ENCODE results near the gene CSE1L.
A peak's percentile ranks its signal among the peaks of the same experiment; 100 is the strongest.
"Not testable (repeated sequence)": the region's sequence is repeated elsewhere in the genome, so short reads cannot be mapped to it uniquely, and the experiment has no call there.

CSE1L gene, protein sequence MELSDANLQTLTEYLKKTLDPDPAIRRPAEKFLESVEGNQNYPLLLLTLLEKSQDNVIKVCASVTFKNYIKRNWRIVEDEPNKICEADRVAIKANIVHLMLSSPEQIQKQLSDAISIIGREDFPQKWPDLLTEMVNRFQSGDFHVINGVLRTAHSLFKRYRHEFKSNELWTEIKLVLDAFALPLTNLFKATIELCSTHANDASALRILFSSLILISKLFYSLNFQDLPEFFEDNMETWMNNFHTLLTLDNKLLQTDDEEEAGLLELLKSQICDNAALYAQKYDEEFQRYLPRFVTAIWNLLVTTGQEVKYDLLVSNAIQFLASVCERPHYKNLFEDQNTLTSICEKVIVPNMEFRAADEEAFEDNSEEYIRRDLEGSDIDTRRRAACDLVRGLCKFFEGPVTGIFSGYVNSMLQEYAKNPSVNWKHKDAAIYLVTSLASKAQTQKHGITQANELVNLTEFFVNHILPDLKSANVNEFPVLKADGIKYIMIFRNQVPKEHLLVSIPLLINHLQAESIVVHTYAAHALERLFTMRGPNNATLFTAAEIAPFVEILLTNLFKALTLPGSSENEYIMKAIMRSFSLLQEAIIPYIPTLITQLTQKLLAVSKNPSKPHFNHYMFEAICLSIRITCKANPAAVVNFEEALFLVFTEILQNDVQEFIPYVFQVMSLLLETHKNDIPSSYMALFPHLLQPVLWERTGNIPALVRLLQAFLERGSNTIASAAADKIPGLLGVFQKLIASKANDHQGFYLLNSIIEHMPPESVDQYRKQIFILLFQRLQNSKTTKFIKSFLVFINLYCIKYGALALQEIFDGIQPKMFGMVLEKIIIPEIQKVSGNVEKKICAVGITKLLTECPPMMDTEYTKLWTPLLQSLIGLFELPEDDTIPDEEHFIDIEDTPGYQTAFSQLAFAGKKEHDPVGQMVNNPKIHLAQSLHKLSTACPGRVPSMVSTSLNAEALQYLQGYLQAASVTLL

DNA sequence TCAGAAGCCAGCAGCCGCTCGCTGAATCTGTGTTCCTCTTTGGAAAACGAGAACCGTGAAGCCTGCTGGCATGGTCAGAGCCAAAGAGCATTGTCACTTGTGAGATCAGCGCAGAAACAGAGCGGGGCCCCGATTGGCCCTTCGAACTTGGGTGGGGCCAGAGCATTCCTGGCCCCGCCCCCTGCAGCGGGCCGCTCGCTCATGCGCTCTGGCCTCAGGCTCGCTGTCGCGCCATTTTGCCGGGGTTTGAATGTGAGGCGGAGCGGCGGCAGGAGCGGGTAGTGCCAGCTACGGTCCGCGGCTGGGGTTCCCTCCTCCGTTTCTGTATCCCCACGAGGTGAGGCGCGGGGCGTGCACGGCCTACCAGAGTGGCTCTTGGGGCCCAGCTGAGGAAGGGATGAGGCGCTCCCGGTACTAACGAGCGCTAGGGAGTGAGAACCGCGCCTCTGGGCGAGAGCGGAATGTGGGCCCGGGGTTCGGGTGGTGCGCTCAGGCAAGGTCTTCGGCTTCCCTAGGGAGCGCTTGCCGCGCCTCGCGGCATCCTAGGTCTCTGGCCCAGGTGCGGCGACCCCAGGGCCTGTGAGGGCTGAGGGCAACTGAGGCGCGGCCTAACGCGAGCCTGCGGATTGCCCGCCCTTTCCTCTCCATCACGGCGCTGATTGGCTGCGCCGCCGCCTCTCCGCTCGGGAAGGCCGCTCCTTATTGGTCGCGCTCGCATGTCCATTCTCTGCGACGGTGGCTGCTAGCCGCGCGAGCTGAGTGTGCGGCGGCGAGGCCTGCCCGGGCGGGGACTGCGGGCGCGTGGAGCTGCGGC lies at the start of gene CSE1L:
Gene CSE1L (plus strand): TSS at position 226 of the 814 bp plus-strand sequence. CDS start 12,152 bp downstream, outside the sequence.
- DNase-seq = peak; percentile 47 to 96 (median 92)

DNA sequence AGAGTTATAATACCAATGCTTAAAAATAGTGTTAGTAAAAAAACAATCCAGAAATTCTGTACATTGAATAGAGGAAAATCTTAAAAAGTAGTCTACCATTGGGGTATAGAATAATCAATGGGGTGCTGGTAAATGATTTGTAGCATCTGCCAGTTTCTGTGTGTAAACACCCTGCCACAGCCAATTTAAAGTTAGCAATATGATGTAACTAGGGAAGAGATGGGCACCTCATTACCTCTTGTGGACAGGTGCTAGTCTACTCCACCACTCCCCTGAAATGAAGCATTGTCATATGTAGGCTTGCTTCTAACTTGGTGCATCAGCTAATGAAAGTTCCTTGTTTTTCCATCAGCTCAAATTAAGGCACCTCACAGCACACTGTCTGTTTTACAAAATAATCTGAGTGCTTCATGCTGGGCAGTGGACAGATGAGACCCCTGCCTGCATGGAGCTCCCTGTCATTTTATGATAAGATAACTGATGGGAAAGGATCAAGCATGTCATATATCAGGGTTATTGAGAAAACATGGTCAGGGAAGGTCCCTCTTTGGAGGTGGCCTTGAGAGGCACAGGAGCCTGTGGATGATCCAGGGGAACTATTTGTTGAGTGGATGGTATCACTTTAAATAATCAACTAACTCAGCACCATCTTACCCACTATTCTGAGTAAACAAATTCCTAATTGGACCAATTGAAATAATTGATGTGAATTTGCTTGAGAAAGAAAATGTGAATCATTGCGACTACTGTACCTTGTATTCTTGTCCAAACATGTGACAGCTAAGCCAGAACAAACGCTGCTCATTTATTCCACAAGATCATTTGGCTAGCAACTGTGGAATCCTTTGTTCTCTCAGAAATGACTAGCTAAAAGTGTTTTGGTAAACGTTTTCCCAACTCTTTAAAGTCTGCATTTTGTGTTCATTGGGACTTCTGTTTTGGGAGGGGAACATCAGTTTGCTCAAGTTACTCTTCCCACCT lies 45.9 kb upstream of the CSE1L start:
- no peak for DNase-seq

DNA sequence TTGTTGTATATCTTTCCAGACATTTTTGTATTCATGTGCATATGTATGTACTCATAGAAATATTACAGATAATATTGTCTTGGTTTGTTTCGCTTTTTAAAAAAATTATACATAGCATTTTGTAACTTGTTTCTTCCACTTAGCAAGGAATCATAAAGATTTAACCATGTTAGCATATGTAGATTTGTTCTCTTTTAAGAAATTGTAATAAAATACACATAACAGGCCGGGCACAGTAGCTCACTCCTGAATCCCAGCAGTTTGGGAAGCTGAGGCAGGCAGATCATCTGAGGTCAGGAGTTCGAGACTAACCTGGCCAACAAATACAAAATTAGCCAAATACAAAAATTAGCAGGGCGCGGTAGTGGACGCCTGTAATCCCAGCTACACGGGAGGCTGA lies 44.4 kb upstream of the CSE1L start:
- DNase-seq = no peak

DNA sequence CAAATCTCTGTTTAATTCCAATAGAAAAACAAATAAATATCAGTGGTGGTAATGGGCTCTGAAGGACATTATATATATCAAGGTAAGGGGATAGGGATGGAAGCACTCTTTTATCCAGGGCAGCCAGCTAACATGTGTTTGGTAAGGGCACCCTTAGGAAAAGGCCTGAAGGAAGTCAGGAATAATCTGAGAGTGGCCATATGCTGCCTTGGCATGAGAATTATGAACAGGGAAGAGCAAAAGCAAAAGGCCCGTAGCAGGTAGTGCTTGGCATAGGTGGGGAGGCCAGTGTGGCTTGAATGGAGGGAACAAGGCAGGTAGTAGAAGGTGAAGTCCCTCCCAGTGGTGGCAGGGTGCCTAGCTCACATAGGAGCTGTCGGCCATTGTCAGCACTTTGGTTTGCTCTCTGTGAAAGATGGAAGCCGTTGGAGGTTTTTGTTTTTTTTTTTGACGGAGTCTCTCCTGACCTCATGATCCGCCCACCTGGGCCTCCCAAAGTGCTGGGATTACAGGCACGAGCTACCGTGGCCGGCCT lies 39.6 kb upstream of the CSE1L start:
- DNase-seq = peak in 1 of 14 donors; percentile 38

DNA sequence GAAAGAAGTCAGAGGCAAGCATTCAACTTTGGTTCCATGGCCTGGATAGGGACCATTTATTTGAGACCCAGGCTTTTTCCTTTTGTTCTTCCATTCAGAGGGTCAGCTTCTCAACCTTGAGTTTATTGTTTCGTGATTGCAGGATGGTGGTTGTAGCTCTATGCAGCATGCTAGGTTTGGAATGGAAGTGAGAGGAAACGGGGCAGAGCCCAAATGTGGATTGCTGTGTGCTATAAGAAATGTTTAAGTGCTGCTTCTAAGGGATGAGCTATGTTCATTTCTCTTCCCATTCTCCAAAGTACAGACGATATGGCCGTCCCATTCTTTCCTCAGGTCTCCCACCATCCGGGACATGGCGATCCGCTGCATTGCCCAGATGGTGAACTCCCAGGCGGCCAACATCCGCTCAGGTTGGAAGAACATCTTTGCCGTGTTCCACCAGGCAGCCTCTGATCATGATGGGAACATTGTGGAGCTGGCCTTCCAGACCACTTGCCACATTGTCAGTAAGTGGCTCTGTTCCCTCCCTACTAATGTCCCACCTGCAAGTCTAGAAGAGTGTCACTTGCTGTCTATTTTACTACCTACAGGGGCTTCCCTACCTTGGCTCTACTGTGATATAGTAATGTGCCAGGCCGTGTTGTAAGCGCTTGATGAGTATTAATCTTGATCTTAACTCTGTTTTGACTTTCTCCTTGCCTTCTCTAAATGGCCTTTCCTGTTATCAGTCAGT lies 36.0 kb upstream of the CSE1L start:
- DNase-seq = no peak

DNA sequence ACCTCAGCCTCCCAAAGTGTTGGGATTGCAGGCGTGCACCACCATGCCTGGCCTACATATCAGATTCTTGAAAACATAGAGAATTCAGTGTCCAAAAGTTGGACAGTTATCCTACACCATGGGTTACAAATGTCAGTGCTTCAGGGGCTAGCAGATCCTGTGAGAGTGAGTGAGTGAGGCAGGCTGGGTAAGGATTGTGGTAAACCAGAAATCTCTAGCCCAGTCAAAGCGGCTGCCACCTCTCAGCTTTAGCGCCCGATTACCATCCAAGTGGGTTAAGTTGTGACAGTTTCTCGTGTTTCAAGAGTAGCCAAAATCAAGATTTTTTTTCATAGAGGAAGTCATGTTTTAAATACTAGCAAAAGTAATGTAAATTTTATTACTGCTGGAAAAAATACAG lies 21.9 kb upstream of the CSE1L start:
- no peak for DNase-seq

DNA sequence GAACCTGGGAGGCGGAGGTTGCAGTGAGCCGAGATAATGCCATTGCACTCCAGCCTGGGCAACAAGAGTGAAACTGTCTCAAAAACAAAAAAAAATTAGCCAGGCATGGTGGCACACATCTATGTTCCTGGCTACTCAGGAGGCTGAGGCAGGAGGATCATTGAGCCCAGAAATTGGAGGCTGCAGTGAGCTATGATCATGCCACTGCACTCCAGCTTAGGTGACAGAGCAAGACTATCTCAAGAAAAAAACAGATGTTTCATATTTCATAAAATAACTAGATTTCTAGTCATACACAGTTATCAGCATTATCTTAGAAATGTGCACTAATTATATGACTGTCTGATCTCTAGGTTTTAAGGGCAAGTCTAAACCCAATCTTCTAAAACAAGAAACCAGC lies 17.9 kb upstream of the CSE1L start:
- DNase-seq = not testable (repeated sequence)

DNA sequence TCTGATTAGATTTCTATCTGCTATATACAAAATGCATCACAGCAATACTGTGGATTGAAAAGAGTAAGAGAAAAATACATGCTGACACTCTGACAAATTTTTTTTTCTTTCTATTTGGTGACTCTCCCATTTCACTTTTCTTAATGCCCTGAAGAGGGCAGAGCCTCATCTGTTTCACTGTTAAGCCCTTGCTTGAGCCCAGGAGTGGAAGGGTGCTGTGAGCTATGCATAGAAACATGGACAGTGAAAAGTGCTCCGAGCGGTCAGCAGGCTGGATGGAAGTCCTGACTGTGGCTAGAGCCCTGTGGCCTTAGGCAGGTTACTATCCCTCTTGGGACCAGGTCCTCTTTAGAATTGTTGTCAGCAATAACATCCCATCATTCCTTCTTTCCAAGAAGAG lies 17.4 kb upstream of the CSE1L start:
- DNase-seq = peak in 1 of 14 donors; percentile 5

DNA sequence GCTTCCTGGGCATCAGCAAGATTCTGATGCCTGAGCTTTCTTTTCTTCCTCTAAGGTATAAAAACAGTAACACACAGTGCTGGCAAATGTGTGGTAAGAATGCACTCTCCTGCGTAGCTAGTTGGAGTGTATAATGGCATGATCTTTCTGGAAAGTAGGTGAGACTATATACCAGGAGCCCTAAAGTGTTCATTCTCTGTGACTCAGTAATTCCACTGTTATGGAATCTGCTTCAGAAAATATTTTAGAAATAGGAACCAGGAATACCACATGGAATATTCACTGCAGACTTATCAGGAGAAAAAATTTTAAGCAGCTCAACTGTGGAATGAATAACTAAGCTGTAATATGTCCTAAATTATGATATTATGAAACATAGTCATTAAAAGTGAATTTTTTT lies 16.9 kb upstream of the CSE1L start:
- DNase-seq = no peak

DNA sequence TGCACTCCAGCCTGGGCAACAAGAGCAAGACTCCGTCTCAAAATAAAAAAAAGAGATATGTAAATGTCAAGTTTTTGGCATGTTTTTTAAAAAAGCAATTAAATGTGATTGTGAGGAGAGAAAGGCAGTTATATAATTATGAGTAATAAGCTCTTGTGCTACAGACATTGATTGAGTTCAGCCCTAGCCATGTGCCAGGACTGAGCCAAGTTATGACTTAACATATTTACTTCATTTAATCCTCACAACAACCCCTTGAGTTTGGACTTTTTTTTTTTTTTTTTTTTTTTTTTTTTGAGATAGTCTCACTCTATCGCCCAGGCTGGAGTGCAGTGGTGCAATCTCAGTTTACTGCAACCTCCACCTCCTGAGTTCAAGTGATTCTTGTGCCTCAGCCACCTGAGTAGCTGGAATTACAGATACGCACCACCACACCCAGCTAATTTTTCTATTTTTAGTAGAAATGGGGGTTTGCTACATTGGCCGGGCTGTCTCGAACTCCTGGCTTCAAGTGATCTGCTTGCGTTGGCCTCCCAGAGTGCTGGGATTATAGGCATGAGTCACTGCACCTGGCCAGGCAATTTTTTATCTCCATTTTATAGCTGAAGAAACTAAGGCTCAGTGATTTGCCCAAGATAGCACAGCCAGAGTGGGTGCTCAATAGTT lies 15.0 kb upstream of the CSE1L start:
- no peak for DNase-seq

DNA sequence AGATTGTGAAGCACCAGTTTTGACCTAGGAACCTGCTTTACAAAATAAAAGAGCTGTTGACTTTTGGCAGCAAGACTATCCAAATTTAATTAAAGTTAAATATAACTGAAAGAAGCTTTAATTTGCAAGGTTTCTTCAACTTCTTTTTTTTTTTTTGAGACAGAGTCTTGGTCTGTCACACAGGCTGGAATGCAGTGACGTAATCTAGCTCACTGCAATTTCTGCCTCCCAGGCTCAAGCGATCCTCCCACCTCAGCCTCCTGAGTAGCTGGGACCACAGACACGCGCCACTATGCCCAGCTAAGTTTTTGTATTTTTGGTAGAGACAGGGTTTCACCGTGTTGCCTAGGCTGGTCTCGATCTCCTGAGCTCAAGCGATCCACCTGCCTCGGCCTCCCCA lies 13.7 kb upstream of the CSE1L start:
- DNase-seq = no peak

DNA sequence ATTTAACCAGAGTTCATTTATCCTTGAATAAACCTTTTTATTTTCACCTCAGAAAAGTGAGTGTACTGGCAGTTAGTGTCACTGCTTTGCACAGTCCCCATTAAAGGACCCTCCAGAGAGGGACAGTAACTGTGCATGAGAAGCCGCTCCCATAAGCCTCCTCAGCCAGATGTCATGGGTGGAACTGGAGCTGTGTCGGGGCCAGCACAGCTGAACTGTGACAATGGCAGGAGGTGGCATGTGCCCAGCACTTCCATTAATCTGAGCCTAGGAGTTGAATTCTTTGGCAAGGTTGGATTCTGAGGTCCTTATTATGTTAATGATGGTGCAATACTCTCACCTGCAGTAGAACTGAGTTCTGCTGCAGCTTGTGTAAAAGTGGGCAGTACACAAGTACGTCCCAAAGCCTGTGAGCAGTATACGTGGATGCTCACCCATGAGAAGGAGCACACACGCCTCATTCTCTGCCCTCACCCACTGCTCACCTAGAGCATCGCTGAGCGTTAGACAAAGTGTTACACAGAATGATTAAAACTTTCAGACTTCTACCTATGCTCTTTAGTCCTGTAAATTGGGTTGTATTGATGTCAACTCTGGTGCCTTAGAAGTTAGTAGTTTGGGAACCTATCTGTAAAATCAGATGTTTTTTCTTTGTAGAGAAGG lies 11.9 kb upstream of the CSE1L start:
- DNase-seq = no peak

DNA sequence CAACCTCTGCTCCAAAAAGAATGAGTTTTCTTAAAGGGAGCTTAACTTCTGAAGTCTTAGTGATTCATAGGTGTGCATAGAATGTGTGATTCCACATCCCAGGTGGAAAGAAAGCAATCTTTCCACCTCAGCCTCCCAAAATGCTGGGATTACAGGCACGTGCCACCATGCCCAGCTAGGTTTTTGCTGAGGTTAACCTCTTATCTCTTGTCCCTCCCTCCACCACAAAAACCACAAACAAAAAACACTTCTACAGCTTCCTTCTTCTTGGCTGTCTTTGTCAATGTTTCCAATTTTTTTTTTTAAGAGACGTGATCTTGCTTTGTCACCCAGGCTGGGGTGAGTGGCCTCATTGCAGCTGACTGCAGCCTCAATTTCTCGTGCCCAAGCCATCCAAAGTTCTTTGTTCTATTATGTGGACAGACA lies 8.1 kb upstream of the CSE1L start:
- no peak for DNase-seq

DNA sequence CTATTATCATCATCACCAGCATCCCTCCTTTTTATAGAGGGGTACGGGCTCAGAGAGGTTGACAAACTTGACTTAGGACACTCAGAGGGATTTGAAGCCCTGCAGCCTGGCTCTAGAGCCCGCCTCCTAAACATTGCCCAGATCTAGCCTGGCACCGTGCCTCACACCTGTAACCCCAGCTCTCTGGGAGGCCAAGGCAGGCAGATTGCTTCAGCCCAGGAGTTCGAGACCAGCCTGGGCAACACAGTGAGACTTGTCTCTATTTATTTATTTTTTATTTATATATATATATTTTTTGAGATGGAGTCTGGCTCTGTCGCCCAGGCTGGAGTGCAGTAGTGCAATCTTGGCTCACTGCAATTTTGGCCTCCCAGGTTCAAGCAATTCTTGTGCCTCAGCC lies 6.3 kb upstream of the CSE1L start:
- no peak for DNase-seq

DNA sequence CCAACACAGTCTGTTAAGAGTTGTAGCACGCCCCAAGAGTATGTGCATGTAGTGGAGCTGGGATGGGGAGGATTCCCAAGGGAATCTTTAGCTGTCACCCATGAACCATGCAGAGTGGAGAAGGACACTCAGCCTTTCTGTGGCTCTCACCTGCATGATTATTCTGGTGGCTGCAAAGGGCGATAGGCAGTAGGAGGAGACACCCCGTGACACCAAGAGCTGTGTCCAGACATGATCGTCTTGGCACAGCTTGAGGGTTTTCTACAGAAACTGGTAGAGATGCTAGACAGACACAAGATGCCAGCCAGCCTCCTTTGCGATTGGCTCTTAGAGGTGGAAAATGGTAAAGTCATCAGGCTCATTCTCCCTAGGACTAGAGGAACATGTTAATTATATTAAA lies 3.1 kb upstream of the CSE1L start:
- DNase-seq = no peak

DNA sequence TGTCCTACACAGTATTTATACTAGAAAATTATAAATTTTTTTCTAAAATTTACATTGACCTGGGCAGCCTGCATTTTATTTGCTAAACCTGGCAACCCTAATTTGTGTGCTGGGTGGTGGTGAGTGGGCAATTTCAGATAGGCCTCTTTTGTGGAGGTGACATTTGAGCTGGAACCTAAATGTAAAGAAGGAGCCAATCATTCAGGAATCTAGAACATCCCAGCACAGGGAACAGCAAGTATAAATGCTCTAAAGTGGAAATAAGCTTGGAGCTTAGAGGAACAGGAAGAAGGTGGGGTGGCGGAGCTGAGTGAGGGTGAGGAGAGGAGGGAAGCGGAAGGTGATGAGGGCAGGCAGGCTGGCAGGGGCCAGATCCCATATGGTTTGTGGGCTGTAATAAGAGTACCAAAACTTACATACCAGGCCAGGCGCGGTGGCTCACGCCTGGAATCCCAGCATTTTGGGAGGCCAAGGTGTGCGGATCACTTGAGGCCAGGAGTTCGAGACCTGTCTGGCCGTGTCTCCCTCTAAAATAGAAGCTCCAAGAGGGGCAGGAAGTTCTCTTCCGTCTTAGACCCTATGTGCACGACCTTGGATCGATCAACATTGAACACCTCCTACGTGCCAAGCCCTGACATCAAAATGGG lies 549 bp upstream of the CSE1L start:
- peak in 3 of 14 donors; percentile 40 to 56 (median 49) for DNase-seq

DNA sequence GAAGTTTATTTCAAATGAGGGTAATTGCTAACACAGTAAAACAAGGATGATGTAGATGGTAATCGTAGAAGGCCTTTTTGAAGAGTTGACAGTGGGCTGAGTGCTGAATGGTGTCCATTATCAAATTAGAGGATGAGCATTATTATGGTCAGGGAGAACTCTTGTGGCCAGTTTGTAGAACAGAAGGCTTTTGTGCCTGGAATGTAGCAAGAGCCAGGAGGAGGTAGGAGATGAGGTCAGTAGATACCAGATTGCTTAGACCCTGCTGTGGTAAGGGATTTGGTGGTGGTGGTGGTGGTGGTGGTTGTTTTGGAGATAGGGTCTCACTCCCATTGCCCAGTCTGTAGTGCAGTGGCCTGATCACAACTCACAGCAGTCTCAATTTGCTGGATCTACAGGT lies 6.2 kb downstream of the CSE1L start:
- peak in 1 of 14 donors; percentile 2 for DNase-seq

DNA sequence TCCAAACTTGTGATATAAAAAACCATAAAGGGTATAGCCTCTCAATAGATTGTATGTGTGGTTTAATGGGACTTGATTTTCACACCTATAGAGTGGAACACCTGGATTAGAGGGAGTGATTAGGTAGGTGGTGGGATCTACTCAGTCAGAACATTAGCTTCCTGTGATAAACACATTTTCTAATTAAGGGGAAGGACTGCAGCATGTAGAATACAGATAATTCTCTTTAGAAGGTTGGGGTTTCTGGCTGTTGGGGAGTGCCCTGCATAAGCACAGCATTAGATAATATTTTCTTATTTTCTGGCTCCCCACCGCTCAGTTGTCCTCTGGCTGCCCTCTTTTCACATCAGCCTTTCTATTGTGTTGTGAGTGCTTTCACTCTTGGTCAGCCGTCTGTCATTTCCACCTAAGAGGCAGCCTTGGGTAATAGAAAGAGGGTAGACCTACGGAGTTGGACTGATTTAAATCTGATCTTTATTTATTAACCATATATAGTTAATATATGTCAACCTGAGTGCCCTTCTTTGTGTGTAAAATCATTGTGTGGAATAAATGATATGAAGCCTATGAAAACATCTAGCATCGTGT lies 8.0 kb downstream of the CSE1L start:
- no peak for DNase-seq

Measured in C1 segment of cervical spinal cord (tissue), 14 donors.